Astrocyte (in vitro differentiated cells and primary cell): ENCODE data around the gene PER1. TPM values are rescaled to one million over a fixed set of nuclear protein-coding genes. Genes with fewer than 3 reads are reported as not detected.

Experiments used
- DNase-seq: peaks from one replicate; pipeline ENCODE4 v3.0.0-alpha.2; 2010; ENCODE audit warnings: low read depth
- FAIRE-seq: peaks from 2 replicates; lab custom pipeline; 2011; peaks lifted over from hg19 to GRCh38; lab: Jason Lieb, UNC
- H2AFZ ChIP-seq: 2 replicates; pipeline ENCODE4 v1.6.0; 2012; ENCODE audit warnings: low read depth, low read length, inconsistent platforms
- H3K27ac ChIP-seq: 2 replicates; pipeline ENCODE4 v1.5.1; 2011; ENCODE audit warnings: low read depth, low read length, inconsistent platforms
- H3K27me3 ChIP-seq: 2 replicates; pipeline ENCODE4 v1.6.0; 2011; ENCODE audit warnings: low read length, inconsistent platforms; ENCODE audit not compliant: insufficient read depth
- H3K36me3 ChIP-seq: 2 replicates; pipeline ENCODE4 v1.5.1; 2011; ENCODE audit warnings: low read length, inconsistent platforms; ENCODE audit not compliant: insufficient read depth
- H3K4me1 ChIP-seq: 2 replicates; pipeline ENCODE4 v1.5.1; 2011; ENCODE audit warnings: low read length, inconsistent platforms; ENCODE audit not compliant: insufficient read depth
- H3K4me2 ChIP-seq: 2 replicates; pipeline ENCODE4 v1.6.0; 2012; ENCODE audit warnings: low read length, inconsistent platforms
- H3K4me3 ChIP-seq: 2 replicates; pipeline ENCODE4 v1.5.1; 2011; ENCODE audit warnings: low read depth, mild to moderate bottlenecking, low read length, inconsistent platforms; ENCODE audit not compliant: insufficient read depth
- H3K79me2 ChIP-seq: 2 replicates; pipeline ENCODE4 v1.6.0; 2012; ENCODE audit warnings: mild to moderate bottlenecking, low read length, inconsistent platforms; ENCODE audit not compliant: insufficient read depth
- H3K9ac ChIP-seq: 2 replicates; pipeline ENCODE4 v1.6.0; 2012; ENCODE audit warnings: mild to moderate bottlenecking, low read length, inconsistent platforms
- H3K9me3 ChIP-seq: 2 replicates; pipeline ENCODE4 v1.5.1; 2012; ENCODE audit warnings: low read depth, mild to moderate bottlenecking, low read length, inconsistent platforms; ENCODE audit not compliant: insufficient read depth
- H4K20me1 ChIP-seq: 2 replicates; pipeline ENCODE4 v1.6.0; 2012; ENCODE audit warnings: low read length, inconsistent platforms; ENCODE audit not compliant: insufficient read depth
- H3K27ac Mint-ChIP-seq: one replicate; pipeline ENCODE4 v1.8.0; 2021; ENCODE audit warnings: mild to moderate bottlenecking, mixed read lengths; ENCODE audit not compliant: unreplicated experiment
- H3K27me3 Mint-ChIP-seq: one replicate; pipeline ENCODE4 v1.8.0; 2021; ENCODE audit warnings: low read depth, mixed read lengths; ENCODE audit not compliant: unreplicated experiment
- H3K36me3 Mint-ChIP-seq: one replicate; pipeline ENCODE4 v1.8.0; 2021; ENCODE audit warnings: low read depth, mixed read lengths; ENCODE audit not compliant: unreplicated experiment
- H3K4me1 Mint-ChIP-seq: one replicate; pipeline ENCODE4 v1.8.0; 2021; ENCODE audit warnings: low read depth, mixed read lengths; ENCODE audit not compliant: unreplicated experiment
- H3K4me3 Mint-ChIP-seq: one replicate; pipeline ENCODE4 v1.8.0; 2021; ENCODE audit warnings: mild to moderate bottlenecking, moderate library complexity, mixed read lengths; ENCODE audit not compliant: unreplicated experiment
- H3K9me3 Mint-ChIP-seq: one replicate; pipeline ENCODE4 v1.8.0; 2021; ENCODE audit warnings: mild to moderate bottlenecking, mixed read lengths; ENCODE audit not compliant: unreplicated experiment
- CTCF ChIP-seq: IDR thresholded peaks from 2 replicates; pipeline ENCODE4 v1.5.1; 2011; ENCODE audit warnings: low read depth, mild to moderate bottlenecking, inconsistent platforms, low read length, moderate library complexity; ENCODE audit not compliant: insufficient read depth
- EZH2 ChIP-seq: IDR thresholded peaks from 2 replicates; pipeline ENCODE4 v1.6.1; 2012; ENCODE audit warnings: mild to moderate bottlenecking, low read length, inconsistent platforms; ENCODE audit not compliant: insufficient read depth
- total RNA-seq: library from RNA; stranded (reverse); gene quantifications from 2 replicates; pipeline ENCODE4 v1.2.1, GENCODE V29; 2021

Gene PER1
- total RNA-seq, 1 donor from 2014 or later = 17.0 TPM

- Histone ChIP-seq H3K4me2 (no peak overlapping the region), H3K4me1 (peaks cover 6% of the 10 kb centered on the region), H3K27me3 (no peaks in the 10 kb centered on the region), H2AFZ (no peak overlapping the region), H3K79me2 (no peaks in the 10 kb centered on the region), H3K9ac (no peak overlapping the region), H3K36me3 (peaks cover 3% of the 10 kb centered on the region), H3K27ac (no peak overlapping the region), H3K4me3 (no peak overlapping the region), H4K20me1 (peaks cover 4% of the 10 kb centered on the region), H3K9me3 (no peaks in the 10 kb centered on the region)
- H3K4me3 Mint-ChIP-seq = no peak overlapping the region
- H3K4me1 Mint-ChIP-seq = no peaks in the 10 kb centered on the region
- H3K36me3 Mint-ChIP-seq = peaks cover 39% of the 10 kb centered on the region
- H3K27me3 Mint-ChIP-seq = no peaks in the 10 kb centered on the region
- TF ChIP-seq EZH2 (no peak), CTCF (no peak)
- DNase-seq = no peak
- H3K27ac Mint-ChIP-seq = no peak overlapping the region
- H3K9me3 Mint-ChIP-seq = peaks cover 2% of the 10 kb centered on the region
- FAIRE-seq = no peak
Measured at GRCh38 chr17:8143581-8144400, 8.4 kb downstream of the PER1 start.

DNA sequence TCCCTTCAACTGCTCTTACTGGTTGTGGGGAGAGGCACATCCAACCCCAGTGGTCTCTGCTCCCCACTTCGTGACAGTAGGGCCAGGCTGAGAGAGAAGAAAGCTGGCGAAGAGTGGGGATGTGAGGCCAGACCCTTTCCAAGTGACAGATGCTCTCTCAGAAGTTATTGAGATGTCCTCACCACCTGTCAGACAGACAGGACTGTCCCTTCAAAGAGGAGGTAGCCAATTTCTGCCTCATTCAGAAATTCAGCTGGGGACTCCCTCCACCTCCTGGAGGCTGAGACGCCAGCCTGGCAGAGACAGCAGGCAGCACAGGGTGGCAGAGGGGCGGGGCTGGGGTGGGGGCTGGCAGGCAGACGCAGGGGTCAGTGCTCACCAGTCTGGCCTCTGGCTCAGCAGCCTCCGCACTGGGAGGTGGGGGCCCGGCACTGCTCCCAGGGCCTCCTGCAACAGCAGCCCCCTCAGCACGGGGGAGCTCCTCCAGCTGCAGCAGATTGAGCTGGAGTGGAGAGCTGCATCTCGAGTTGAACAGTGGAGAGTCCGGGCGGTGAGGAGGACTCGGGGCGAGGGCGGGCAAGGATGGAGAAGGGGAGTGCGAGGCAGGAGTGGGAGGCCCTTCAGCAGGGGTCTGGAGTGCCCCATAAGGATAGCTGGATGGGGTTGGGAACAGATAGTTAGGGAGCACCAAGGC lies 9.2 kb downstream of the PER1 start:
- Histone ChIP-seq H3K79me2 (no peaks in the 10 kb centered on the region), H3K9me3 (no peaks in the 10 kb centered on the region), H3K36me3 (peaks cover 3% of the 10 kb centered on the region), H3K27ac (no peak overlapping the region), H3K27me3 (no peaks in the 10 kb centered on the region), H2AFZ (no peak overlapping the region), H3K4me3 (no peak overlapping the region), H3K4me2 (no peak overlapping the region), H3K4me1 (peaks cover 6% of the 10 kb centered on the region), H4K20me1 (peaks cover 4% of the 10 kb centered on the region), H3K9ac (no peak overlapping the region)
- TF ChIP-seq EZH2 (no peak), CTCF (no peak)
- no peaks in the 10 kb centered on the region for H3K4me1 Mint-ChIP-seq
- H3K36me3 Mint-ChIP-seq = peaks cover 37% of the 10 kb centered on the region
- FAIRE-seq (no peak), DNase-seq (no peak)
- H3K27me3 Mint-ChIP-seq = no peaks in the 10 kb centered on the region
- H3K4me3 Mint-ChIP-seq = no peak overlapping the region
- H3K9me3 Mint-ChIP-seq = peaks cover 2% of the 10 kb centered on the region
- no peak overlapping the region for H3K27ac Mint-ChIP-seq
